ENCODE data around the gene AFP.

Gene AFP

GRCh38 chr4:73439445-73439844, 3.4 kb downstream of the AFP start:
- no peak for DNase-seq

- no peak for DNase-seq
These were observed 4.0 kb downstream of the AFP start for GRCh38 chr4:73439991-73440390.

GRCh38 chr4:73440653-73441052, 4.6 kb downstream of the AFP start:
- no peak for DNase-seq

GRCh38 chr4:73442275-73442674, 6.3 kb downstream of the AFP start:
- DNase-seq = no peak

- DNase-seq = no peak
These were observed 7.2 kb downstream of the AFP start for GRCh38 chr4:73443224-73443623.

GRCh38 chr4:73445383-73446335, 9.6 kb downstream of the AFP start:
- DNase-seq = no peak

- no peak for DNase-seq
These were observed 10.4 kb downstream of the AFP start for GRCh38 chr4:73446336-73446938.

- DNase-seq = no peak
These were observed 11.7 kb downstream of the AFP start for GRCh38 chr4:73447671-73448070.

- no peak for DNase-seq
These were observed 12.6 kb downstream of the AFP start for GRCh38 chr4:73448448-73449203.

GRCh38 chr4:73450398-73451004, 14.5 kb downstream of the AFP start:
- no peak for DNase-seq

GRCh38 chr4:73451404-73451803, 15.4 kb downstream of the AFP start:
- no peak for DNase-seq

GRCh38 chr4:73451981-73452747, 16.1 kb downstream of the AFP start:
- DNase-seq = no peak

GRCh38 chr4:73452953-73453700, 17.1 kb downstream of the AFP start:
- DNase-seq = no peak

- no peak for DNase-seq
These were observed 17.6 kb downstream of the AFP start for GRCh38 chr4:73453701-73454005.

GRCh38 chr4:73454920-73455319, 18.9 kb downstream of the AFP start:
- DNase-seq = no peak

- DNase-seq = no peak
These were observed 20.4 kb downstream of the AFP start for GRCh38 chr4:73456177-73457022.

GRCh38 chr4:73458184-73459047, 22.4 kb downstream of the AFP start:
- no peak for DNase-seq

- DNase-seq = no peak
These were observed 23.0 kb downstream of the AFP start for GRCh38 chr4:73459048-73459421.

GRCh38 chr4:73460913-73461522, 25.0 kb downstream of the AFP start:
- no peak for DNase-seq
